Esophagus muscularis mucosa (tissue), 3 donors: ENCODE measurements around the gene CALCOCO1.

Experiments
- POLR2AphosphoS5 ChIP-seq, 2 donors: sonication (generic); formaldehyde crosslinking; IDR thresholded peaks; one replicate each; pipeline ENCODE4 v1.6.1; 2017; ENCODE audit warnings: antibody characterized with exemption in 2 of 2
- TF ChIP-seq, protein P1 (sequence below), 3 experiments: fragments of 200-600 bp in 2 of 3; fragments of 450-650 bp in 1 of 3; sonication (generic) in 2 of 3; IDR thresholded peaks; one replicate each; pipeline ENCODE4 v1.5.1; 2017 to 2019; ENCODE audit warnings: antibody characterized with exemption in 3 of 3, mild to moderate bottlenecking in 2 of 3, moderate library complexity in 1 of 3

GRCh38 chr12:53754188-53754585, 26.9 kb upstream of the CALCOCO1 start:
- TF ChIP-seq, protein P1, sequence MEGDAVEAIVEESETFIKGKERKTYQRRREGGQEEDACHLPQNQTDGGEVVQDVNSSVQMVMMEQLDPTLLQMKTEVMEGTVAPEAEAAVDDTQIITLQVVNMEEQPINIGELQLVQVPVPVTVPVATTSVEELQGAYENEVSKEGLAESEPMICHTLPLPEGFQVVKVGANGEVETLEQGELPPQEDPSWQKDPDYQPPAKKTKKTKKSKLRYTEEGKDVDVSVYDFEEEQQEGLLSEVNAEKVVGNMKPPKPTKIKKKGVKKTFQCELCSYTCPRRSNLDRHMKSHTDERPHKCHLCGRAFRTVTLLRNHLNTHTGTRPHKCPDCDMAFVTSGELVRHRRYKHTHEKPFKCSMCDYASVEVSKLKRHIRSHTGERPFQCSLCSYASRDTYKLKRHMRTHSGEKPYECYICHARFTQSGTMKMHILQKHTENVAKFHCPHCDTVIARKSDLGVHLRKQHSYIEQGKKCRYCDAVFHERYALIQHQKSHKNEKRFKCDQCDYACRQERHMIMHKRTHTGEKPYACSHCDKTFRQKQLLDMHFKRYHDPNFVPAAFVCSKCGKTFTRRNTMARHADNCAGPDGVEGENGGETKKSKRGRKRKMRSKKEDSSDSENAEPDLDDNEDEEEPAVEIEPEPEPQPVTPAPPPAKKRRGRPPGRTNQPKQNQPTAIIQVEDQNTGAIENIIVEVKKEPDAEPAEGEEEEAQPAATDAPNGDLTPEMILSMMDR (IDR thresholded peaks at IDR 0.05): no peak
- TF ChIP-seq POLR2AphosphoS5 (IDR thresholded peaks at IDR 0.05): no peak
